PC-9 (cell line): Measurements from ENCODE around the gene ADARB2. TPM values are rescaled to one million over a fixed set of nuclear protein-coding genes. Genes with fewer than 3 reads are reported as not detected.
"Not testable (repeated sequence)": the region's sequence is repeated elsewhere in the genome, so short reads cannot be mapped to it uniquely, and the experiment has no call there.

ENCODE experiments used
- BruUV-seq: library from RNA; stranded (reverse); fragments of 400-500 nt; replicated peaks from 2 replicates; lab custom pipeline; 2021; lab: Mats Ljungman, UMichigan
- CTCF ChIA-PET: fragments of 300-600 bp; sonication (Branson Sonifier 250); formaldehyde crosslinking; loops from one replicate; lab custom pipeline; 2022; ENCODE audit warnings: antibody characterized with exemption; lab: Charles Lee
- POLR2A ChIA-PET: fragments of 300-600 bp; sonication (Branson Sonifier 250); formaldehyde crosslinking; loops from one replicate; lab custom pipeline; 2022; ENCODE audit warnings: antibody characterized with exemption; ENCODE audit not compliant: unreplicated experiment; lab: Charles Lee
- DNase-seq, 2 experiments: peaks; one replicate each; pipeline versions ENCODE4 v3.0.0 to v3.0.0-alpha.2; 2015 to 2022; ENCODE audit warnings: mixed read lengths in 1 of 2
- H2AFZ ChIP-seq: fragments of 200-600 bp; sonication (generic); 2 replicates; pipeline ENCODE4 v1.8.1; 2017; ENCODE audit warnings: antibody characterized with exemption
- H3F3A ChIP-seq: fragments of 200-600 bp; sonication (generic); 2 replicates; pipeline ENCODE4 v1.8.1; 2017; ENCODE audit warnings: antibody characterized with exemption, mild to moderate bottlenecking, low read depth; ENCODE audit not compliant: insufficient read depth
- H3K27ac ChIP-seq: fragments of 200-600 bp; sonication (generic); 2 replicates; pipeline ENCODE4 v1.6.1; 2016; ENCODE audit warnings: mixed run types
- H3K27me3 ChIP-seq: fragments of 200-600 bp; sonication (generic); 2 replicates; pipeline ENCODE4 v1.6.1; 2016; ENCODE audit warnings: low read depth, mixed run types; ENCODE audit not compliant: insufficient read depth
- H3K36me3 ChIP-seq: fragments of 200-600 bp; sonication (generic); 2 replicates; pipeline ENCODE4 v1.6.1; 2016; ENCODE audit warnings: low read depth, mixed run types
- H3K4me1 ChIP-seq: fragments of 200-600 bp; sonication (generic); replicated peaks from 2 replicates; pipeline ENCODE4 v1.6.1; 2016; ENCODE audit warnings: mixed run types; ENCODE audit not compliant: insufficient read depth
- H3K4me2 ChIP-seq: fragments of 200-600 bp; sonication (generic); 2 replicates; pipeline ENCODE4 v1.6.1; 2017; ENCODE audit warnings: mixed run types
- H3K4me3 ChIP-seq: fragments of 200-600 bp; sonication (generic); 2 replicates; pipeline ENCODE4 v1.6.1; 2016; ENCODE audit warnings: mixed run types
- H3K79me2 ChIP-seq: fragments of 200-600 bp; sonication (generic); 2 replicates; pipeline ENCODE4 v1.6.1; 2017; ENCODE audit warnings: low read depth, mixed run types
- H3K9me2 ChIP-seq: fragments of 200-600 bp; sonication (generic); 2 replicates; pipeline ENCODE4 v1.8.1; 2017; ENCODE audit warnings: mild to moderate bottlenecking; ENCODE audit not compliant: insufficient read depth
- H3K9me3 ChIP-seq: fragments of 200-600 bp; sonication (generic); 2 replicates; pipeline ENCODE4 v1.8.1; 2016; ENCODE audit warnings: low read depth; ENCODE audit not compliant: insufficient read depth
- H4K20me1 ChIP-seq: fragments of 200-600 bp; sonication (generic); 2 replicates; pipeline ENCODE4 v1.8.1; 2017; ENCODE audit not compliant: insufficient read depth
- EZH2 ChIP-seq: fragments of 200-600 bp; sonication (generic); IDR thresholded peaks from 2 replicates; pipeline ENCODE4 v1.8.0; 2017; ENCODE audit warnings: antibody characterized with exemption, low read depth
- intact Hi-C: fragments of 100-400 bp; cut with micrococcal nuclease; formaldehyde crosslinking; loops from one replicate; pipeline ENCODE4 v1.10.0; 2022; ENCODE audit not compliant: unreplicated experiment
- total RNA-seq: library from RNA; stranded (reverse); gene quantifications from 2 replicates; pipeline ENCODE4 v1.2.3, GENCODE V29; 2021
- TF ChIP-seq, protein P1 (sequence below): fragments of 200-600 bp; sonication (generic); conservative IDR thresholded peaks from 2 replicates; pipeline ENCODE4 v1.6.1; 2017; ENCODE audit warnings: mixed run types, antibody characterized with exemption, mild to moderate bottlenecking, moderate library complexity

Gene ADARB2
- total RNA-seq, 1 experiment from 2014 or later, result not detected

DNA sequence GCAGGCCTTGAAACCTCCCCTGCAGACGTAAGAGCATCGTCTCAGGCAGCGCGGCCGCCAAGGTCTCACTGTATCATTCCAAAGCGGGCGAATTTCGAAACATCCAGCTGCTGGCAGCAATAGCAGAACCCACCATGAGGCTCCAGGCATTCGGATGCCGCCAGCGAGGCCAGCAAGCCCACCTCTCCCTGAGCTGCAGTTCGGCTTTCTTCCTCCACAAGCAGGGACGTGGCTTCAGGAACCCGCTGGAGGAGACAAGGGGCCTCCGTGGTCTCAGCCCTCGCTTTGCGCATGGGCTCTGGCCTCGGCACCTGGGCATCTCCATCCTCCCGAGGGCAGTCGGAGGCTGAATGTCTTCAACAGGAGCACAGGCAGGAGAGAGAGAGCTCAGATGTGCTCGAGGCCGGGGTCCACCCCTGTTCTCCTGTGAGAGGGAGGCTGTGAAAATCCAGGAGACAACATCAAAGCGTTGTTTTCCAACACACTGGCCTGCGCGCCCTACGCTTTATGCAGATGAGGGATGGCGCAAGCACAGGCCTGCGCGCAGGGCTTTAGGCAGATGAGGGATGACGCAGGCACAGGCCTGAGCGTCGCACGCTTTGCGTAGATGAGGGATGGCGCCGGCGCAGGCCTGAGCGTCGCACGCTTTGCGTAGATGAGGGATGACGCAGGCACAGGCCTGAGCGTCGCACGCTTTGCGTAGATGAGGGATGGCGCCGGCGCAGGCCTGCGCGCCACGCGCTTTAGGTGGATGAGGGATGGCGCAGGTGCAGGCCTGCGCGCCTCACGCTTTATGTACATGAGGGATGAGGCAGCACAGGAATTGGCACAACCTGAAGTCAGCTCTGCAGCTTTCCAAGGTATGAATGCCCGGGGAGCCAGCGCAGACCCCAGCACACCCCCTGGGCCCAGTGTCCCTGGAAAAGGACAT is 577.9 kb downstream of the ADARB2 start:
- Histone ChIP-seq H3K79me2 (no peaks in the 10 kb centered on the region), H3K4me3 (no peak overlapping the region), H3K27ac (no peak overlapping the region), H3K4me1 (no peaks in the 10 kb centered on the region), H3K9me3 (no peaks in the 10 kb centered on the region), H4K20me1 (no peaks in the 10 kb centered on the region), H3K9me2 (no peaks in the 10 kb centered on the region), H3K27me3 (peaks cover 74% of the 10 kb centered on the region), H3F3A (no peaks in the 10 kb centered on the region), H3K36me3 (no peaks in the 10 kb centered on the region), H3K4me2 (no peak overlapping the region), H2AFZ (no peak overlapping the region)
- ChIA-PET POLR2A (no interaction called here), CTCF (no interaction called here)
- TF ChIP-seq EZH2, result no peak
- TF ChIP-seq, protein P1, sequence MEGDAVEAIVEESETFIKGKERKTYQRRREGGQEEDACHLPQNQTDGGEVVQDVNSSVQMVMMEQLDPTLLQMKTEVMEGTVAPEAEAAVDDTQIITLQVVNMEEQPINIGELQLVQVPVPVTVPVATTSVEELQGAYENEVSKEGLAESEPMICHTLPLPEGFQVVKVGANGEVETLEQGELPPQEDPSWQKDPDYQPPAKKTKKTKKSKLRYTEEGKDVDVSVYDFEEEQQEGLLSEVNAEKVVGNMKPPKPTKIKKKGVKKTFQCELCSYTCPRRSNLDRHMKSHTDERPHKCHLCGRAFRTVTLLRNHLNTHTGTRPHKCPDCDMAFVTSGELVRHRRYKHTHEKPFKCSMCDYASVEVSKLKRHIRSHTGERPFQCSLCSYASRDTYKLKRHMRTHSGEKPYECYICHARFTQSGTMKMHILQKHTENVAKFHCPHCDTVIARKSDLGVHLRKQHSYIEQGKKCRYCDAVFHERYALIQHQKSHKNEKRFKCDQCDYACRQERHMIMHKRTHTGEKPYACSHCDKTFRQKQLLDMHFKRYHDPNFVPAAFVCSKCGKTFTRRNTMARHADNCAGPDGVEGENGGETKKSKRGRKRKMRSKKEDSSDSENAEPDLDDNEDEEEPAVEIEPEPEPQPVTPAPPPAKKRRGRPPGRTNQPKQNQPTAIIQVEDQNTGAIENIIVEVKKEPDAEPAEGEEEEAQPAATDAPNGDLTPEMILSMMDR, result no peak
- no TSS peak for BruUV-seq
- intact Hi-C loops, result no loop called here
- no peak for DNase-seq

DNA sequence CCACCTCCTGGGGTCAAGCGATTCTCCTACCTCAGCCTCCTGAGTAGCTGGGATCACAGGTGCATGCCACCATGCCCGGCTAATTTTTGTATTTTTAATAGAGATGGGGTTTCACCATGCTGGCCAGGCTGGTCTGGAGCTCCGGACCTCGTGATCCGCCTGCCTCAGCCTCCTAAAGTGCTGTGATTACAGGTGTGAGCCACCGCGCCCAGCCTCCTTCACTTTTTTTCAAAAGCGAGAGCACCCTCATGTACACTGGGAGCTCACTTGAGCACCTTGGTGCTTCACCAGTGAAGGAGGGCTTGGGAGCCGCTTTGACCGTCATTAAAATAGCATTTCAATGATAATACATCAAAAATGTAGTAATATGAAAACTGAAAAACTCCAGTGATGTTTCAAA is 578.8 kb downstream of the ADARB2 start:
- H3K4me1 ChIP-seq, CTCF ChIA-PET, H3K27ac ChIP-seq, H3K36me3 ChIP-seq, H3K4me3 ChIP-seq, H3K9me2 ChIP-seq, POLR2A ChIA-PET, H3K9me3 ChIP-seq, DNase-seq, H3K4me2 ChIP-seq, BruUV-seq, H3K79me2 ChIP-seq, intact Hi-C loops, H4K20me1 ChIP-seq, H3F3A ChIP-seq, H2AFZ ChIP-seq: not testable (repeated sequence)
- peaks cover 80% of the 10 kb centered on the region for H3K27me3 ChIP-seq

- DNase-seq, result no peak
- no peaks in the 10 kb centered on the region for H3K9me2 ChIP-seq
- no peaks in the 10 kb centered on the region for H3K9me3 ChIP-seq
- H2AFZ ChIP-seq, result no peak overlapping the region
- intact Hi-C loops, result no loop called here
- H3K4me1 ChIP-seq, result no peaks in the 10 kb centered on the region
- ChIA-PET POLR2A (no interaction called here), CTCF (no interaction called here)
- H3K79me2 ChIP-seq, result no peaks in the 10 kb centered on the region
- no peaks in the 10 kb centered on the region for H4K20me1 ChIP-seq
- no peak overlapping the region for H3K4me3 ChIP-seq
- no peak overlapping the region for H3K4me2 ChIP-seq
- TF ChIP-seq, protein P1, result no peak
- TF ChIP-seq EZH2, result no peak
- no peaks in the 10 kb centered on the region for H3K36me3 ChIP-seq
- no peak overlapping the region for H3K27ac ChIP-seq
- no TSS peak for BruUV-seq
- no peaks in the 10 kb centered on the region for H3F3A ChIP-seq
- H3K27me3 ChIP-seq, result peaks cover 84% of the 10 kb centered on the region
These were observed 579.3 kb downstream of the ADARB2 start for GRCh38 chr10:1158066-1158465.
